Thymus (tissue), 11 donors: ENCODE results near the gene HPSE. TPM values are rescaled to one million over a fixed set of nuclear protein-coding genes. Genes with fewer than 3 reads are reported as not detected.
"Not testable (repeated sequence)": the region's sequence is repeated elsewhere in the genome, so short reads cannot be mapped to it uniquely, and the experiment has no call there.

ENCODE experiments used
- DNase-seq, 9 donors: peaks; one replicate each; pipeline ENCODE4 v3.0.0-alpha.2; 2013; ENCODE audit warnings: low spot score in 9 of 9, low read depth in 6 of 9, missing footprints in 1 of 9
- H3K27ac ChIP-seq, 2 donors: one replicate each; pipeline ENCODE4 v1.5.1; 2013; ENCODE audit warnings: control low read depth in 1 of 2, low read depth in 1 of 2, low read length in 1 of 2, mild to moderate bottlenecking in 1 of 2, moderate library complexity in 1 of 2
- H3K27me3 ChIP-seq, 2 donors: one replicate each; pipeline ENCODE4 v1.5.1; 2013; ENCODE audit warnings: low read length in 1 of 2; ENCODE audit not compliant: control insufficient read depth in 2 of 2, insufficient read depth in 1 of 2
- H3K36me3 ChIP-seq, 2 donors: one replicate each; pipeline ENCODE4 v1.5.1; 2013; ENCODE audit warnings: low read length in 1 of 2, mild to moderate bottlenecking in 1 of 2, moderate library complexity in 1 of 2; ENCODE audit not compliant: control insufficient read depth in 2 of 2, insufficient read depth in 2 of 2
- H3K4me1 ChIP-seq, 2 donors: one replicate each; pipeline ENCODE4 v1.5.1; 2013; ENCODE audit warnings: low read length in 2 of 2; ENCODE audit not compliant: control insufficient read depth in 2 of 2, insufficient read depth in 2 of 2
- H3K4me3 ChIP-seq, 2 donors: one replicate each; pipeline ENCODE4 v1.5.1; 2013; ENCODE audit warnings: low read length in 2 of 2, control low read depth in 1 of 2, mild to moderate bottlenecking in 1 of 2
- H3K9me3 ChIP-seq, 2 donors: one replicate each; pipeline ENCODE4 v1.5.1; 2013; ENCODE audit warnings: low read length in 1 of 2, mild to moderate bottlenecking in 1 of 2; ENCODE audit not compliant: control insufficient read depth in 2 of 2, insufficient read depth in 1 of 2
- WGBS: extraction: QIAGEN DNeasy Blood & Tissue Kit; methylation state at CpG from one replicate; pipeline ENCODE4 v1.1.7; 2013; 5-methylcytosine and 5-hydroxymethylcytosine counted together
- polyA plus RNA-seq: library from polyadenylated mRNA; stranded (reverse); fragments of 200-250 nt; gene quantifications from one replicate; pipeline ENCODE4 v1.2.3, GENCODE V29; 2013
- total RNA-seq: library from RNA; stranded (reverse); fragments of 120-200 nt; gene quantifications from one replicate; pipeline ENCODE4 v1.2.4, GENCODE V29; 2013
- donor health status: healthy.

The HPSE gene
- total and polyA plus RNA-seq, 2 donors = 1.7 to 4.3 TPM

- Histone ChIP-seq H3K36me3 (no peaks in the 10 kb centered on the region), H3K27ac (no peak overlapping the region), H3K4me1 (peaks cover 2 to 8% of the 10 kb centered on the region in 2 donors), H3K27me3 (peaks cover 0 to 12% of the 10 kb centered on the region in 2 donors), H3K4me3 (no peak overlapping the region), H3K9me3 (no peaks in the 10 kb centered on the region)
- 34% methylated on average over 4 of the region's 4 CpGs for WGBS
- peak; percentile 8 to 85 (median 60) for DNase-seq
Observed at GRCh38 chr4:83282049-83282535, 52.6 kb downstream of the HPSE start.

- H3K9me3 ChIP-seq = no peaks in the 10 kb centered on the region
- peaks cover 2 to 8% of the 10 kb centered on the region in 2 donors for H3K4me1 ChIP-seq
- no peaks in the 10 kb centered on the region for H3K36me3 ChIP-seq
- no peak overlapping the region for H3K27ac ChIP-seq
- DNase-seq = peak in 1 of 9 donors; percentile 7
- peaks cover 0 to 12% of the 10 kb centered on the region in 2 donors for H3K27me3 ChIP-seq
- H3K4me3 ChIP-seq = no peak overlapping the region
- 77% methylated on average over 4 of the region's 4 CpGs for WGBS
Observed at GRCh38 chr4:83281307-83281706, 53.3 kb downstream of the HPSE start.

- H3K27me3 ChIP-seq = no peaks in the 10 kb centered on the region
- H3K27ac ChIP-seq = no peak overlapping the region
- H3K4me1 ChIP-seq = no peaks in the 10 kb centered on the region
- 54% methylated on average over 3 of the region's 3 CpGs for WGBS
- no peaks in the 10 kb centered on the region for H3K9me3 ChIP-seq
- H3K4me3 ChIP-seq = no peak overlapping the region
- DNase-seq = no peak
- no peaks in the 10 kb centered on the region for H3K36me3 ChIP-seq
Observed at GRCh38 chr4:83276299-83277040, 58.2 kb downstream of the HPSE start.

- H3K27me3 ChIP-seq, DNase-seq, H3K36me3 ChIP-seq, H3K4me1 ChIP-seq, H3K9me3 ChIP-seq, H3K4me3 ChIP-seq, H3K27ac ChIP-seq: not testable (repeated sequence)
- 86% methylated on average over 3 of the region's 3 CpGs for WGBS
Observed at GRCh38 chr4:83273926-83274325, 60.7 kb downstream of the HPSE start.

GRCh38 chr4:83272900-83273299 lies 61.7 kb downstream of the HPSE start:
- WGBS = 94% methylated on average over 5 of the region's 5 CpGs
- H3K9me3 ChIP-seq = no peaks in the 10 kb centered on the region
- no peak overlapping the region for H3K27ac ChIP-seq
- no peaks in the 10 kb centered on the region for H3K27me3 ChIP-seq
- no peak overlapping the region for H3K4me3 ChIP-seq
- DNase-seq = no peak
- H3K36me3 ChIP-seq = no peaks in the 10 kb centered on the region
- no peaks in the 10 kb centered on the region for H3K4me1 ChIP-seq

GRCh38 chr4:83269256-83269655 lies 65.4 kb downstream of the HPSE start:
- no peak overlapping the region for H3K27ac ChIP-seq
- no peaks in the 10 kb centered on the region for H3K4me1 ChIP-seq
- H3K36me3 ChIP-seq = no peaks in the 10 kb centered on the region
- no peak overlapping the region for H3K4me3 ChIP-seq
- 97% methylated on average over 1 of the region's 1 CpG for whole genome bisulfite sequencing
- H3K27me3 ChIP-seq = no peaks in the 10 kb centered on the region
- H3K9me3 ChIP-seq = no peaks in the 10 kb centered on the region
- no peak for DNase-seq

GRCh38 chr4:83268491-83268890 lies 66.2 kb downstream of the HPSE start:
- Histone ChIP-seq H3K4me1 (no peaks in the 10 kb centered on the region), H3K27ac (no peak overlapping the region), H3K36me3 (no peaks in the 10 kb centered on the region), H3K9me3 (no peaks in the 10 kb centered on the region), H3K4me3 (no peak overlapping the region), H3K27me3 (no peaks in the 10 kb centered on the region)
- WGBS = 50% methylated on average over 2 of the region's 2 CpGs
- DNase-seq = no peak

GRCh38 chr4:83267830-83268475 lies 66.7 kb downstream of the HPSE start:
- WGBS = 98% methylated on average over 3 of the region's 3 CpGs
- Histone ChIP-seq H3K27ac (no peak overlapping the region), H3K4me3 (no peak overlapping the region), H3K27me3 (no peaks in the 10 kb centered on the region), H3K9me3 (no peaks in the 10 kb centered on the region), H3K4me1 (no peaks in the 10 kb centered on the region), H3K36me3 (no peaks in the 10 kb centered on the region)
- no peak for DNase-seq

- H3K36me3 ChIP-seq = no peaks in the 10 kb centered on the region
Observed at GRCh38 chr4:83267121-83267829, 67.4 kb downstream of the HPSE start.

More at GRCh38 chr4:83267121-83267829, 67.4 kb downstream of the HPSE start:
- no peak for DNase-seq
- no peaks in the 10 kb centered on the region for H3K4me1 ChIP-seq
- no peak overlapping the region for H3K4me3 ChIP-seq
- H3K9me3 ChIP-seq = no peaks in the 10 kb centered on the region
- 91% methylated on average over 7 of the region's 7 CpGs for WGBS
- H3K27ac ChIP-seq = no peak overlapping the region
- no peaks in the 10 kb centered on the region for H3K27me3 ChIP-seq
